GM21381 (cell line): Measurements from ENCODE around the gene PUS1.

Experiments
- ATAC-seq: cut with Tn5 transposase; IDR thresholded peaks from one replicate; pipeline ENCODE4 v1.9.1; 2021; ENCODE audit warnings: mild to moderate bottlenecking, moderate library complexity; ENCODE audit not compliant: unreplicated experiment

The PUS1 gene

GRCh38 chr12:131915000-131915689 lies 13.9 kb upstream of the PUS1 start:
- ATAC-seq = no peak

- ATAC-seq = no peak
These were observed 13.3 kb upstream of the PUS1 start for GRCh38 chr12:131915823-131916222.

- no peak for ATAC-seq
These were observed 12.6 kb upstream of the PUS1 start for GRCh38 chr12:131916306-131917138.

- ATAC-seq = no peak
These were observed 11.9 kb upstream of the PUS1 start for GRCh38 chr12:131917139-131917710.

- no peak for ATAC-seq
These were observed 11.3 kb upstream of the PUS1 start for GRCh38 chr12:131917711-131918306.

GRCh38 chr12:131918311-131919050 lies 10.6 kb upstream of the PUS1 start:
- ATAC-seq = no peak

- no peak for ATAC-seq
These were observed 10.1 kb upstream of the PUS1 start for GRCh38 chr12:131919051-131919347.

- ATAC-seq = no peak
These were observed 9.5 kb upstream of the PUS1 start for GRCh38 chr12:131919366-131920156.

- ATAC-seq = no peak
These were observed 8.9 kb upstream of the PUS1 start for GRCh38 chr12:131920157-131920508.

- ATAC-seq = no peak
These were observed 7.9 kb upstream of the PUS1 start for GRCh38 chr12:131920902-131921840.

- no peak for ATAC-seq
These were observed 7.0 kb upstream of the PUS1 start for GRCh38 chr12:131921866-131922769.

GRCh38 chr12:131922772-131923171 lies 6.3 kb upstream of the PUS1 start:
- no peak for ATAC-seq

GRCh38 chr12:131923260-131923659 lies 5.8 kb upstream of the PUS1 start:
- peak; percentile 77 for ATAC-seq

- no peak for ATAC-seq
These were observed 1.7 kb upstream of the PUS1 start for GRCh38 chr12:131927110-131928079.

GRCh38 chr12:131928080-131928710 lies 881 bp upstream of the PUS1 start:
- no peak for ATAC-seq

- ATAC-seq = peak; percentile 21
These were observed 743 bp downstream of the PUS1 start for GRCh38 chr12:131929581-131930456.
